Myocyte (in vitro differentiated cells): ENCODE measurements around the gene DRICH1. TPM values are rescaled to one million over a fixed set of nuclear protein-coding genes. Genes with fewer than 3 reads are reported as not detected.
"Not testable (repeated sequence)": the region's sequence is repeated elsewhere in the genome, so short reads cannot be mapped to it uniquely, and the experiment has no call there.

Experiments used
- DNase-seq: peaks from one replicate; pipeline ENCODE4 v3.0.0-alpha.2; 2012; ENCODE audit warnings: low read depth
- total RNA-seq: library from RNA; depleted of rRNA; stranded (reverse); fragments of >200 nt; gene quantifications from 2 replicates; pipeline ENCODE4 v1.2.3, GENCODE V29; 2014

The DRICH1 gene
- total RNA-seq, 1 donor from 2014 or later: 0.21 TPM

DNA sequence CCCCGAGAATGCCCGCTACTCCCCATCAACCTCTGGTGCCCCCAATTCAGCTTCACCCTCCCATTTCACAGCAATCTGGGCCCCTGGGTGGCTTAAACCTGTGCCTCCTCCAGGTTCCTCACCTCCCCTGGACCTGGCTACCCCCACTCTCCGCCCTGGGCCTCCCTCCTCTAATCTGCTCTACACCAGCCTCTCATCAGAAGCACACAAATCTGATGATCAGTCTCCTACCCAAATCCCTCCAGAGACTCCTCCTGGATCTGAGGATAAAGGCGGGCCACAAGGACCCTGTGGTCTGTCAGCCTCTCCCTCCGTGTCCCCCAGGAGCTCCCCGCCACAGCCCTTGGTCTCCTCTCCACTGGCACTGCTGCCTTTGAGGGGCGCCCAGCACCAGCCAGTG lies 28.9 kb downstream of the DRICH1 start:
- DNase-seq: no peak

DNA sequence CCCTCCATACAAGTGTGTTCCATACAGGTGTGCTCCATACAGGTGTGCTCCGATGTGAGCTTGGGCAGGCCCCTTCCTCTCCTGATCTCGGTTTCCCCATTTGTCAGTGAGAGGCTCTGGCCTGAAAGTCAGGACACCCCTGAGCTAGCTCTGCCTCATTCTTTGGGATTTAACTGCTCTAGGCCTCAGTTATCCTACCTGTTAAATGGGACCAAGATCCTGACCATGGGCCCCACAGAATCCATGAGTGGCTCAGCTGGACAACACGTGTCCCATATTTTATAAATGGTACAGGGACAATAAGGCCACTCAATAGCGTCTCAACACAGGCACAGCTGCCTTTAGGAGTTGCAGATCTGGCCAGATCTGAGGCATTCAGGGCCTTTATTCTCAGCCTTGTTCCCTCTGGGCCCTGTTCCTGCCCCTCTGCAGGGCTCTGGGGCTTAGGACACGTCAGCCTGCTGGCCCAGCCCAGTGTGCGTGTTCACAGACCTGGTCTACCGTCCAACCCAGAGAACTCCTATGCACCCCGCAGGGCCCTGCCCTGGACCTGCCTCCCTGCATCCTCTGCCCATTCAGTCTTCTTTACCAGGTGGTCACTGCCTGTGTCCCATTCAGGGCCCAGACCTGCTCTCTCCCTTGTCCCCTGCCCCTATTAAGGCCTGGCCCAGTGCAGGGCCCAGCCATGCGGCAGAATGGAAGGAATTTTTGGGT lies 33.2 kb downstream of the DRICH1 start:
- no peak for DNase-seq

DNA sequence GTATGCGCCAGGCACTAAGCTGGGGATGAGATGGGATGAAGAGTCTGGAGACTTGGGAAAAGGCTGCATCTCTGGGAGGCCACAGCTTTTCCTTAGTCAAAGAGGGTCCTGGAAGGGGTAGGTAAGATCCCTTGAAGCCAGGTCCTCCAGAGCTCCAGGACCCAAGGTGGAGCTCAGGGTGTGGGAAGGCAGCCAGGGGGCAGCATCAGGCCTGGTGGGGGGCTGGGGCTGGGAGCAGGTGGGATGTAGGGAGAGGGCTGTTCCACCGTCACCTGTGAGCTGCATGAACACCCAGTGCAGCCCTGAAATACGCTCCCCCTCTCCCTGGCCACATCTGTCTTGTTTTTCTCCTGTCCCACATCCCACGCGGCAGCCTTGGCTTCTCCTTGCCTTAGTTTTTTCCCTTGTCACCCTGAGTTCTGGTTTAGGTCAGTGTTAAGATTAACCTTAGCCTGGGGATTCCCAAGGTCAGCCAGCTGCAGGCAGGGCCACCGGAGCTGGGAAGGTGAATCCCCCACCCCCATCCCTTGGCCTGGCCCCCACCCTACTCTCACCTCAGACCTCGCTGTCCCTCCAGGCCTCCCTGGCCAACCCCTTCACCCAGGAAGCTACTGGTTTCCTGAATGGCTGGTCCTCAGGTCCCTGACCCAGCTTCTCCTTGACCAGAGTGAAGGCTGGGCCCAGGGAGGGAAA lies 34.4 kb downstream of the DRICH1 start:
- not testable (repeated sequence) for DNase-seq

DNA sequence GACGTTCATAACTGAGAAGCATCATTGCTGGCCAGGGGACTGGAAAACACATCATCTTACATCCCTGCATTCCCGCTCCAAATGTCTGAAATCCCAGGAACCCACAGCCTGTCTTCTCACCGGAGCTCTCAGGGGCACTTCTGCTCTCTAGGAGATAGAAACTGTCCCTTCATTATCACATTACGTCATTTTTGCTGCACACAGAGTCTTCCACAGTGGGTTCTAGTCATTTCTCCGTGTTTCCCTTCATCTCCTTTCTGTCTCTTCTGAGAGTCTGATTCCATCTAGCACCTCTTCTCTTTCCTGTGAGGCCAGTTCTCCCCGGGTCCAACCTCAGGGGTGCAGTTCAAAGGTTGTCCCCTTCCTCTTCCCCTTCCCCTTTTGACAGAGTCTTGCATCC lies 36.2 kb downstream of the DRICH1 start:
- DNase-seq: not testable (repeated sequence)

DNA sequence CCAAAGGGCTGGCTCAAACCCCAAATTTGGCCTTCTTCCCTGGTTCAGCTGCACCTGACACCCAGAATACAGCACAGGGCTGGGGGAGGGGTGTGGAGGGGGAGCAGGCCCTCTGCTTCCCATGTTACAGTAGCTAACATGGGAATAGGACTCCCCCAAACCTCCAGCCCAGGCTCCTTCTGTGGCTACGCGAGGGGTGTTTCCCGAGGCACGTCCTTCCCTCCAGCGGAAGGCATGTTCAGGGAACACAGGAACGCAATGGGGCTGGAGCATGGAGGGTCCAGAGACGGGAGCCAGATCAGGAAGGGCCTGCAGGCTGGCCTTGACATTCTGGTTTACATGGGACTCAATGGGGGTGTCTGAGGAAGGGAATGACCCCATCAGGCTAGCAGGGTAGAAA lies 40.3 kb downstream of the DRICH1 start:
- DNase-seq: no peak

DNA sequence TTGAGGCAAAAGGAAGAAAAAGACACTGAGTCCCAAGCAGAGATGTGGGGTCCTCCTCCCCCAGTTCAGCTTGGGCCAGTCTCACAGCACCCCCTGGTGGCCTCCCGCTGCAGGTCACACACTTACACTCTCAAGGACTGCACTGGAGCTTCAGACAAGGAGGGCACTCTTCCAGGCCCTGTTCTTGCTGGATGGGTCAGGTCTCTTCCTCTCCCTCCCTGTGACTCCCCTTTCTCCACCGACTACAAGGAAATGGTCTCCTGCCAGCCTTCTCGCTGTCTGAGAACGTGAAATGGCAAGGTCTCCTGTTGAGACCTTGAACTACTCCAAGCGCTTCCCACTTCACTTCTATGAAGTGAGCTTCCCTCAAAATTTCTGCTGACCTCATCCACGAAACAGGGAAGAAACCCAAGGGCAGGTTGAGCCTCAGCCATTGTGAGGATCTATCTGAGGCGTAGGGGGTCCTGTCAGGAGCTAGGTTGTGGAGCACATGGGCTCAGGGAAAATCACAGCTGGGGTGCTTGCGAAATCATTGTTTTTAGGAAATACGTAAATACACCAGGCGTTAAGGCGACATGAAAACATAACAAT lies 40.8 kb downstream of the DRICH1 start:
- peak; percentile 37 for DNase-seq

DNA sequence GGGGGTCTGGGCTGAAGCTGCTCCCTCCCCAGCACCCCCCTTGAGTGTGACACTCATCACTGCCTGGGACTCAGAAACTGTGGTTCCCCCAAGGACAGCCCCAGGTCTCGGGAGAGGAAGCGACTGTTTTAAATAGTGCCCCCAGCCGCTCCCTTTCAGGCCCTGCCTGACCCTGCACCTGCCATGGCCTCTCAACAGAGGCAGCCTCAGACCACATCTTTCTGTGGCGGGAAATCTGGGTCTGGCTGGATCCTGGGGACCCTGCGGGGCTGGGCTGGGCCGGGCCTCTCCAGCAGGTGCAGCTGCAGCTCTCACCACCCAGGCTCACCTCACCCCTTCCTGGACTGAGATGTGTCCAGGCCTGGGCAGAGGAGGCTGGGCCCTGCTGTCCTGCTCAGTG lies 48.3 kb downstream of the DRICH1 start:
- peak; percentile 40 for DNase-seq

DNA sequence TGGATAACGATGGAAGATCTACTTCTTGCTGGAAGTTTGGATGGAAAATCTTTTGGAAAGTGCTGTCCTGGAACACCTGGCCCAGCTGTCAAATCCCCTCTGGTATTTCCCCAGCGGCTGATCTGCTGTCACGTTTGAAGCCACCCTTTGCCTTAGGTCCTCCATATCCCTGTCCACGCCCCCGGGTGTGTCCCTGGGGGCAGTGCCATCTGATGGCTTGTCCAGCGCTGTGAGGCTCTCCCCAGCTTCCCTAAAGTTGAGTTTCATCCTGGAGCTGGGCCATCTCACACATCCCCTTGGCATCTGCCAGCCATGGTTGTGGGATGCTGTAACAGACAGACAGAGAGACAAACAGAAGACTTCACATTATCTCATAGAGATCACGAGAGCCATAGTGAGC lies 49.0 kb downstream of the DRICH1 start:
- DNase-seq: no peak

DNA sequence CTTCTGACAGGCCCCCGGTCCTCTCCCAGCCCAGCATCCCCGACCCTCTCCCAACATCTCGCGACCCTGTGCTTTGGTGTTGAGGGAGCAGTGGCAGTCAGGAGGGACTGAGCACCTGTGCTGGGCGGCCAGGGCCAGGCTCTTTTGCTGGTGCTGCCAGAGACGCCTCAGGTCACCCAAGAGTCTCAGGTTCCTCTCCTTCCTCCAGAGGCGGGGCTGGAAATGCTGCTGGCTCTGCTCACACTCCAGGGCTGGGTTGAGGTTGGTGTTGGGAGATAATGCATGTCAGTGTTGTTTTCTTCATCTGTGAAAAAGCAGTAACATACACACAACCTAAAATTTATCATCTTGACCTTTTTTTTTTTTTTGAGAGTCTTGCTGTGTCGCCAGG lies 50.9 kb downstream of the DRICH1 start:
- DNase-seq: no peak

DNA sequence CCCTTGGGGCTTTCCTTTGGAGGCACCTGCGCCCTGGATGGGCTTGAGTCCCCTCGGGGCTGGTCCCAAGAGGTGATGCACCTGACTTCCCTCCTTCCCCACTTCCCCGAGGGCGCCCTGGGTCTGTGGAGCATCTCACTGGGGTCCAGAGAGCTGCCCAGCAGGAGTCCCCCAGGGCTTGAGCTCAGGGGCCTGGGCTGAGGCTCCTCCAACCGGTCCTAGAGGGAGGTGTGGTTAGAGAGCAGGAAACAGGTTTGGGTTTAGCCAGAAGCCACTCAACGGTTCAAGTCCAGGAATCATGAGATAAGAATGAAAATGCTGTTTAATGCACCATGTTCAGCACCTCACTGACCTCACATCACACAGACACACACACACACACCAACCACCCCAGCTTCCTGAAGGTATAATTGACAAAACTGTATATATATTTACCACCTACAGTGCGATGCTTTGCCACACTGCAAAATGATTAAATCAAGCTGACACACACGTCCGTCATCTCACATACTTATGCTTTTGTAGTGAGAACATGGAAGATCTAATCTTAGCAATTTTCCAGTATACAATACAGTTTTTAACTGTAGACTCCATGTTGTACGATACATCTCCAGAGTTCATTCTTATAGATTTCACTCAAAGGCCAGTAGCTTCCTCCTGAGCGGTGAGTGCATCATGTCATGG lies 51.4 kb downstream of the DRICH1 start:
- no peak for DNase-seq

DNA sequence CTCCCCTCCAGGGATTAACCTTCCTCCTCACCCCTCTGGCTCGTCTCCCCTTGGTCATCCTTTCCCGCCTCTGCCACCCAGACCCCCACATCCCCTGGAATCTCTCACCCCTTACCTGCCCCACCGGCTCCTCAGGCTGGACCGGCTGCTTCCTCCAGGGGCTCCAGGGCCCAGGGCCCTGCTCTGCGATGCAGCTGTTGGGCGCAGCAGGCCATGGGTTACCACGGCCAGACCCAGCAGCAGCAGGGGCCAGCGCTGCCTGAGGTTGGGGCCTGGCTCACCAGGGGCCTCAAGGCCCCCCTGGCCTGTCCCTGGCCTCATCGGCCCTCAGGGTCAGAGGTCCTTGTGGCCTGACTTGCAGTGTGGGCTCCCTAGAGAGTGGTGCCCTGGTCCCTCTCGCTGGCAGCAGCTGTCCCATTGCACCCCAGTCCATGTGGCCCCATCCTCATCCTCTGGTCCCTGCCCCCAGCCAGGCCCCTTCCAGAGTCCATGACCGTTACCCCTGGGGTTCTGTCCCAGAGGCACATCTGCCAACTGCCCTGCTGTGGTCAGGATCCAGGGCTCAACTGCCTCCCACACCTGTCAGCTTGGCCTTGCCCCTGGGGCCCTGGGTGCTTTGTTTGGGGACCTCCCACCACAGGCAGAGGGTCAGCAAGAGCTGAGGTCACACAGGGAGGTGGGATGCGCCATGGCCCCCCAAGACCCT lies 52.1 kb downstream of the DRICH1 start, which contains the start of gene IGLL1:
IGLL1 (minus strand) TSS at position 421 of the 706 bp plus-strand sequence; CDS start at position 321, 100 bp downstream.
- no peak for DNase-seq

DNA sequence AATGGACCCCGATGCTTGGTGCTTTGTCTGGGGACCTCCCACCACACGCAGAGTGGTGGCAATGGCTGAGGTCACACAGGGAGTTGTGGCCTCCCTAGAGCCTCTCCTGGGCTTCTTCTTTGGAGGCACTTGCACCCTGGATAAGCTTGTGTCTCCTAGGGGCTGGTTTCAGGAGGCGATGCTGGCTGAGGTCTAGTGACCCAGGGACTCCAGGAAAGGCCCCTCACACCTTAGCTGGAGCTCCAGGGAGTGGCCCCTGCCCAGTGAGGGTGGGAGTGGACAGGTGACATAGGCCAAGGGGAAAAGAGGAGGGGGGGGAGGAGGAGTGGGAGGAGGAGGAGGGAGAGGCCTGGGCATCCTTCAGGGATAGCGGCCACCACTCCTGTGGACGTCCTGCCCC lies 52.8 kb downstream of the DRICH1 start:
- DNase-seq: no peak

DNA sequence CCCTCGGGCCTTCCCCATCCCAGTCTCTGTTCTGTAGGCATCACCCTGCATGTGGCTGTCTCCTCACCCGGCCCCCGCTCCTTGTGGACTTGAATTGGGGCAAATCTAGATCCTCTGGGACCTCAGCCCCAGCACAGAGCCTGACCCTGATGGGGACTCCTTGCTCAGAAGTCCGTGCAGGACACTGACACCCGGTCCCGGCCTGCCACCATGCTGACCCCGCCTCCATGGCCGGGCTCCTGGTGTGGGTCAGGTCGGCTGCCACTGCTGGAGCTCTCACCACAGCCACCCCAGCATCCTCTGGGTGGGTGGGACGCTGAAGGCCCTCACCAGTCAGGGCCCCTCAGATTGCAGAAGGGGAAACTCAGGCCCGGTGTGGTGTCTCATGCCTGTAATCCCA lies 53.8 kb downstream of the DRICH1 start:
- DNase-seq: no peak

DNA sequence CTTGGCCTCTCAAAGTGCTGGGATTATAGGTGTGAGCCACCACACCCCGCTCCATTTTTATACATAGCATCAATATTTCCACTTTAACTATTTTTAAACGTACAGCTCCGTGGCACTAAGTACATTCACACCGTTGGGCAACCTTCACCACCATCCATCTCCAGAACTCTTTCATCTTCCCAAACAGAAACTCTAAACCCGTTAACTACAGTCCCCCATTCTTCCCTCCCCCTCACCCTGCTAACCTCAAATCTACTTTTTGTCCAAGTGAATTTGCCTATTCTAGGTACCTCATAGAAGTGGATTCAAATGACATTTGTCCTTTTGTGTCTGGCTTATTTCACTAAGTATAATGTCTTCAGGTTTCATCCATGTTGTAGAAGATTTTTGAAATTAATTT lies 55.4 kb downstream of the DRICH1 start:
- no peak for DNase-seq

DNA sequence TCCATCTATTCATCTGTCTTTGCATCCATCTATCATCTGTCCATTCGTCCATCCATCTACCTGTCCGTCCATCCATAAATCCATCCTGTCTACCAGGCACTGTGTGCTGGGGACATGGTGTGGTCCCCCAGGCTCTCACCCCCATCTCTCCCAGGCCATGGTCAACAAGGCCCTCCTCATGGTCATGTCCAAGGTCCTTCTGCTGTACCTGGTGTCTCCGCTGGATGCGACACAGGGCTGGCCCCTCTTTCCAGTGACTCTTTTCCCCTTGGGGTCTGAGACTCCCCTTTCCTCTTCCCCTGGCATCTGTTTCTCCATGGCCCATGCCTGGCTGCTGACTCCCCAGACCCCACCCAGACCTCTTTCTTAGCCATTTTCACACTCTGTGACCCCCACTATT lies 56.5 kb downstream of the DRICH1 start:
- no peak for DNase-seq

DNA sequence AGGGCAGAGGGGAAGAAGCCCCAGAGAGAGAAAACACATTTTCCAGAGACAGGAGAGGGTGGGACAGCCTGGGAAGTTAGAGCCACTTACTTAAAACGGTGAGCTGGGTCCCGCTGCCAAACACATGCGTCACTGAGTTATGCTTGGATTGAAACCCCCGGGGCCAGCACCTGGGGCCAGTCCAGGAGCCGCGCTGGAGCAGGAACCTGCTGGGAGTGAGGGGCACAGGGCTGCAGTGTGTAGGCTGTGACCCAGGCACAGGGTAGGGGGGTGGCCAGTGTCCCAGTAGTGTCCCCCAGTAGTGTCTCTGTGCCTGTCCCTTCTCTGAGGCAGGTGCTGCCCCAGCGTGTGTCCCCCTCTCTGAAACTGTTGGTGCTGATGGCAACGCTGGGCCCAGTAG lies 57.2 kb downstream of the DRICH1 start:
- DNase-seq: no peak

DNA sequence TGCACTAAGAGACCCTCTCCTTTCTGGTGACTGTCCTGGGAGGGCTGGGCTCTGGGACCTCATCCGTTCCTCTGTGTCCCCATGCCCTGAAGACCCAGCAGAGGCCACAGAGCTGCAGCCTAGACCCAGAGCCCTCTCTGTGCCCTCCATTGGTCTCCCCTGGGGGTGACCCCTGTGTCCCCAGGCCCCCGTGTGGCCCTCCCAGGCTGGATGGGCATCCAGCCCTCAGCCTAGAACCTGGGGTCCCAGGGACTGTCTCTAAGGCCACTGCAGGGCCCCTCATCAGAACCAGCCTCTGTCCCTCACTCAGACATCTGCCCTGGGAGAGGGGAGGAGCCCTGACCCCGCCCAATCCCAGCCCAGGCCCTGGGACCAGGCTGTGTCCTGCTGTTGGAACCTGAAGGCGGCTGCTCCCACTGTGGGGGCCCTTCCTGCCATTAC lies 57.7 kb downstream of the DRICH1 start:
- DNase-seq: no peak

DNA sequence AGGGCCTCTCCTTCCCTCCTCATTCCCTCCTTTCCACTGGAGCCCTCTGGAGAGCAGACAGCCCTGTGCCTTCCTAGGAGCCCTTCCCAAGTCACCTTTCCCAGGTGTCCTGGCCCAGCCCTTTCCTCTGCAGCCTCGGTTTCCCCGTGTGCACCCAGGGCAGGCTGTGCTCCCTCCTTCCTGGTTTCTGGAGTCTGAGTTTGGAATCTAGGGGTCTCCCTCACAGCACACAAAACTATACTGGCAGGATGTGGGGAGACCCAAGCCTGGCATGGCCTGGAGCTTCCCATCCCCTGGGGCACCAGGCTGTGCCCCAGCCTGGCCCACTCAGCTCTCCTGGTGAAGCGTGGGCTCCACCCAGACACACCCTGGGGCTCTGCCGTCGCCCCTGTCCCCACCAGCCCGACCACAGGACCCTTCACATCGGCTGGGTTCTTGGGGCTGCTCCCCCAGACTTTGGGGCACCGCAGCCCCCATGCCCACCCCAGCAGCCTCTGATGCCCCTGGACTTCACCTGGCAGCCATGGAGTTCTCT lies 58.4 kb downstream of the DRICH1 start:
- not testable (repeated sequence) for DNase-seq

DNA sequence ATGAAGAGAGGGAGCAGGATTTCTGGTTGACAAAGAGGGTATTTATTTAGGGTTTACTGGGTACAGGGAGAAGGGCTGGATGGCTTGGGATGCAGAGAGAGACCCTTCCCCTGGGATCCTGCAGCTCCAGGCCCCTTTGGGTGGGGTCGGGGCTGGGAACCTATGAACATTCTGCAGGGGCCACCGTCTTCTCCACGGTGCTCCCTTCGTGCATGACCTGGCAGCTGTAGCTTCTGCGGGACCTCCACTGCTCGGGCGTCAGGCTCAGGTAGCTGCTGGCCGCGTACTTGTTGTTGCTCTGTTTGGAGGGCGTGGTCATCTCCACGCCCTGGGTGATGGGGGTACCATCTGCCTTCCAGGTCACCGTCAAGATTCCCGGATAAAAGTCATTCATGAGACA lies 59.0 kb downstream of the DRICH1 start:
- DNase-seq: not testable (repeated sequence)

DNA sequence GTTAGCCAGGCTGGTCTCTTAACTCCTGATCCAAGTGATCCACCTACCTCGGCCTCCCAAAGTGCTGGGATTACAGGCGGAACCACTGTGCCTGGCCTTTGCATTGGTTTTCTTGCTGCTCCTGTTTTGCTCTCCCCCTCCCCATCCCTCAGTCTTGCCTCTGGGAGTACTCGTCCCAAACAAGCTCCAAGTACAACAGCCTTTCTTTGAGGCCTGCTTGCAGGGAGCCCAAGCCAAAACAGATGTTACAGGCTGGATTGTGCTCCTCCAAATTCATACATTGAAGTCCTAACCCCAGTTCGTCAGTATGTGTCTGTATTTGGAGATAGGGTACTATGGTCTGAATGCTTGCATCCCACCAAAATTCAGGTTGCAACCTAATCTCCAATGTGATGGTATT lies 60.6 kb downstream of the DRICH1 start:
- DNase-seq: no peak

DNA sequence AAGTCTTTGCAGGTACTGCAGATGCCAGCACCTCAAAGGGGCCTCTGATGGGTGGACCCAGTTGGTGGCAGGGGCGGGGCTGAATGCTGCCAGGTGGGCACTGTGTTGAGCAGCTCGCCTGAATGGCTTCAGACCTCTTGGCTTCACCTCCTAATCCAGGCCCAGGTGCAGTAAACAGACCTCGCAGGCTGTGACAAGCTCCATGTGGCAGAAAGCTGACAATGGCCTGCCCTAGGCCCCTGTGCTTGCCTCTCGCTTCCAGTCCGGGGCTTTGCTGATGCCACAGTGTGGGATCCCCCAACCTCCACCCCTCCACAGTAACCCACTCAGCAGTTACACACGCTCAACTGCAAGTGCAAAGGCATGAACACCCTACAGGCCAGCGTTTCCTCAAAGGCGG lies 61.4 kb downstream of the DRICH1 start:
- no peak for DNase-seq
